ENCODE results near the gene SOX1.

- TF ChIP-seq POLR2A (IDR thresholded peaks at IDR 0.05; ENCODE audit: low read depth, low read length) = no peak
- TF ChIP-seq POLR2AphosphoS5 (IDR thresholded peaks at IDR 0.05; ENCODE audit: low read depth, low read length) = no peak
- no peak for TF ChIP-seq TAF1 (IDR thresholded peaks at IDR 0.05; ENCODE audit: low read depth, low read length)
- TF ChIP-seq SPI1 (IDR thresholded peaks at IDR 0.05; ENCODE audit: low read depth, low read length) = no peak
- no peak for TF ChIP-seq PAX5 (IDR thresholded peaks at IDR 0.05; ENCODE audit: insufficient read depth, low read length, severe bottlenecking)
- no peak for TF ChIP-seq POU2F2 (IDR thresholded peaks at IDR 0.05; ENCODE audit: low read depth, low read length)
Observed at GRCh38 chr13:112058941-112059340, 8.0 kb upstream of the SOX1 start.
